Osteoblast (primary cell): ENCODE results near the gene ZFHX3. TPM values are rescaled to one million over a fixed set of nuclear protein-coding genes. Genes with fewer than 3 reads are reported as not detected.

ENCODE experiments used
- DNase-seq: peaks from one replicate; pipeline ENCODE4 v3.0.0; 2011; ENCODE audit warnings: low spot score, mixed read lengths; ENCODE audit not compliant: insufficient read length; ENCODE audit errors: missing footprints
- H2AFZ ChIP-seq: 2 replicates; pipeline ENCODE4 v1.6.0; 2011; ENCODE audit warnings: mild to moderate bottlenecking, low read length
- H3K27ac ChIP-seq: 2 replicates; pipeline ENCODE4 v1.5.1; 2011; ENCODE audit warnings: mild to moderate bottlenecking, low read depth, low read length, moderate library complexity
- H3K27me3 ChIP-seq: 2 replicates; pipeline ENCODE4 v1.6.0; 2012; ENCODE audit warnings: mild to moderate bottlenecking, control low read depth, inconsistent platforms, low read length, moderate library complexity; ENCODE audit not compliant: insufficient read depth
- H3K36me3 ChIP-seq: 2 replicates; pipeline ENCODE4 v1.5.1; 2011; ENCODE audit warnings: mild to moderate bottlenecking, low read length, control low read depth, moderate library complexity; ENCODE audit not compliant: insufficient read depth
- H3K4me1 ChIP-seq: 2 replicates; pipeline ENCODE4 v1.5.1; 2011; ENCODE audit warnings: mild to moderate bottlenecking, low read length, control low read depth, moderate library complexity; ENCODE audit not compliant: insufficient read depth
- H3K4me2 ChIP-seq: 2 replicates; pipeline ENCODE4 v1.6.0; 2011; ENCODE audit warnings: mild to moderate bottlenecking, low read length; ENCODE audit not compliant: insufficient read depth
- H3K4me3 ChIP-seq: fragments of 200-600 bp; sonication (generic); 3 replicates; pipeline ENCODE4 v1.5.1; 2012; ENCODE audit warnings: mild to moderate bottlenecking, low read length, inconsistent platforms; ENCODE audit not compliant: insufficient read depth
- H3K79me2 ChIP-seq: 2 replicates; pipeline ENCODE4 v1.6.0; 2012; ENCODE audit warnings: mild to moderate bottlenecking, low read length, control low read depth, inconsistent platforms; ENCODE audit not compliant: insufficient read depth
- H3K9me3 ChIP-seq: 2 replicates; pipeline ENCODE4 v1.5.1; 2011; ENCODE audit warnings: low read depth, low read length, control low read depth
- H4K20me1 ChIP-seq: 2 replicates; pipeline ENCODE4 v1.6.0; 2012; ENCODE audit warnings: mild to moderate bottlenecking, low read length, control low read depth; ENCODE audit not compliant: insufficient read depth
- total RNA-seq: library from RNA; depleted of rRNA; stranded (reverse); fragments of >200 nt; gene quantifications from 2 replicates; pipeline ENCODE4 v1.2.3, GENCODE V29; 2012
- TF ChIP-seq, protein P1 (sequence below): IDR thresholded peaks from 2 replicates; pipeline ENCODE4 v1.5.1; 2011; ENCODE audit warnings: mild to moderate bottlenecking, low read depth, low read length, moderate library complexity; ENCODE audit errors: extremely low read depth

Gene ZFHX3
- total RNA-seq, 1 donor = 14.5 TPM

DNA sequence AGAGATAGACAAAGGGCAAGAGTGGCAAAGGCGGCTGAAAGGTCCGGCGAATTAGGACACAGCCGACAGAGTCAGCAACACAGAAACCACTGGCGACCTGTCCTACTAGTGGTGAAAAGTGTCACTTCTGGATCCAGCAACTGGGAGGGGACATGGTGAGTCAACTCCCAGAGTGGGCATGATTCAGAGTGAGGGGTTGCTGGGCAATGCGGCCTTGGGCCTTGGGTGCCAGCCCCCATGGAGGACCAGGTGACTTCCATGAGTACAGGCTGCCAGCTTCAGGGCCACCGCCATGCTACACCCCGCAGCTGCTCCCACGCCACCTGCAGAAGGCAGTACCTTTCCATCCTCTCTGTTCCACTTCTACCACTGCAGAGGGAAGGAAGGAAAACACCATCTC is 110.6 kb downstream of the ZFHX3 start:
- Histone ChIP-seq H2AFZ (no peak overlapping the region), H3K27ac (no peak overlapping the region), H3K9me3 (no peaks in the 10 kb centered on the region), H4K20me1 (peaks cover 36% of the 10 kb centered on the region), H3K79me2 (peaks cover 84% of the 10 kb centered on the region), H3K27me3 (no peaks in the 10 kb centered on the region), H3K4me2 (no peak overlapping the region), H3K4me1 (peaks cover 20% of the 10 kb centered on the region), H3K36me3 (peaks cover 5% of the 10 kb centered on the region), H3K4me3 (no peak overlapping the region)
- DNase-seq = no peak
- TF ChIP-seq, protein P1, sequence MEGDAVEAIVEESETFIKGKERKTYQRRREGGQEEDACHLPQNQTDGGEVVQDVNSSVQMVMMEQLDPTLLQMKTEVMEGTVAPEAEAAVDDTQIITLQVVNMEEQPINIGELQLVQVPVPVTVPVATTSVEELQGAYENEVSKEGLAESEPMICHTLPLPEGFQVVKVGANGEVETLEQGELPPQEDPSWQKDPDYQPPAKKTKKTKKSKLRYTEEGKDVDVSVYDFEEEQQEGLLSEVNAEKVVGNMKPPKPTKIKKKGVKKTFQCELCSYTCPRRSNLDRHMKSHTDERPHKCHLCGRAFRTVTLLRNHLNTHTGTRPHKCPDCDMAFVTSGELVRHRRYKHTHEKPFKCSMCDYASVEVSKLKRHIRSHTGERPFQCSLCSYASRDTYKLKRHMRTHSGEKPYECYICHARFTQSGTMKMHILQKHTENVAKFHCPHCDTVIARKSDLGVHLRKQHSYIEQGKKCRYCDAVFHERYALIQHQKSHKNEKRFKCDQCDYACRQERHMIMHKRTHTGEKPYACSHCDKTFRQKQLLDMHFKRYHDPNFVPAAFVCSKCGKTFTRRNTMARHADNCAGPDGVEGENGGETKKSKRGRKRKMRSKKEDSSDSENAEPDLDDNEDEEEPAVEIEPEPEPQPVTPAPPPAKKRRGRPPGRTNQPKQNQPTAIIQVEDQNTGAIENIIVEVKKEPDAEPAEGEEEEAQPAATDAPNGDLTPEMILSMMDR = no peak

DNA sequence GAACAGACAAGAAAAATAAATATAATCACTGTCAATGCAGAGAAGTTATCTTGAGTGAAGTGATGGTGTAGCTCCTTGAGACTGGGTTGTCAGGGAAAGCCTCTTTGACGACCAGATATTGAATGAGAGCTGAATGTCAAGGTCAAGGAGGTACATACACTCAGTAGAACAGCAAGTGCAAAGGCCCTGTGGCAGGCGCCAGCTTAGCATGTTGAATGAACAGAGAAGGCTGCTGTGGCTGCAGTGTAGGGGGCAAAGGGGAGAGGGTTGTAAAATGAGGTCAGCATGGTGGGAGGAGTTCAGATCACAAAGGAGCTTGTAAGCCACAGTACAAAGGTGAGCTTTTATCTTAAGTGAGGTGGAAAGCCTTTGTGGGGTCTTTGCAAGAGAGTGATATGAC is 111.5 kb downstream of the ZFHX3 start:
- H3K4me2 ChIP-seq = no peak overlapping the region
- no peak for DNase-seq
- H2AFZ ChIP-seq = no peak overlapping the region
- no peaks in the 10 kb centered on the region for H3K36me3 ChIP-seq
- H3K79me2 ChIP-seq = peaks cover 82% of the 10 kb centered on the region
- no peak overlapping the region for H3K4me3 ChIP-seq
- H4K20me1 ChIP-seq = peaks cover 36% of the 10 kb centered on the region
- TF ChIP-seq, protein P1 = no peak
- no peaks in the 10 kb centered on the region for H3K9me3 ChIP-seq
- no peaks in the 10 kb centered on the region for H3K27me3 ChIP-seq
- peaks cover 28% of the 10 kb centered on the region for H3K4me1 ChIP-seq
- no peak overlapping the region for H3K27ac ChIP-seq

DNA sequence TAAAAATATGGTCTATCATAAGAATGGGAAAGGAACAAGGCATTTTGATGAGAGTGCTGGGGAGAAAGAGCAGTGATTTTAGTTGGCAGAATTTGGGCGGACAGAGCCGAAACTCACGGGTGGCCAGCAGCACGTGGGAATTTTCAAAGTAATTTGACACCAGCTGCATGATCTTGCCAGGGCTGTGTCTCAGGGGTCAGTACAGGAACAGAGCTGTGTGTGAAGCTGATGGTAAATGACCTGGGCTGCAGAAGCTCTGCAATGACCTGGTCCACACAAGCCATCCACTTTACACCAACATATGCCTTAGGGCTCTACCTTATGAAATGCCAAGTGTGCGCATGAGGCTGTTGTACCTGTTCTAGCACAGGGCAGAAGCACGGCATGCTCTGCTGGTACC is 112.0 kb downstream of the ZFHX3 start:
- H3K4me1 ChIP-seq = peaks cover 34% of the 10 kb centered on the region
- no peaks in the 10 kb centered on the region for H3K27me3 ChIP-seq
- TF ChIP-seq, protein P1 = no peak
- no peak overlapping the region for H2AFZ ChIP-seq
- peaks cover 37% of the 10 kb centered on the region for H4K20me1 ChIP-seq
- no peaks in the 10 kb centered on the region for H3K36me3 ChIP-seq
- no peaks in the 10 kb centered on the region for H3K9me3 ChIP-seq
- H3K4me2 ChIP-seq = no peak overlapping the region
- H3K79me2 ChIP-seq = peaks cover 78% of the 10 kb centered on the region
- no peak overlapping the region for H3K27ac ChIP-seq
- no peak overlapping the region for H3K4me3 ChIP-seq
- DNase-seq = no peak

DNA sequence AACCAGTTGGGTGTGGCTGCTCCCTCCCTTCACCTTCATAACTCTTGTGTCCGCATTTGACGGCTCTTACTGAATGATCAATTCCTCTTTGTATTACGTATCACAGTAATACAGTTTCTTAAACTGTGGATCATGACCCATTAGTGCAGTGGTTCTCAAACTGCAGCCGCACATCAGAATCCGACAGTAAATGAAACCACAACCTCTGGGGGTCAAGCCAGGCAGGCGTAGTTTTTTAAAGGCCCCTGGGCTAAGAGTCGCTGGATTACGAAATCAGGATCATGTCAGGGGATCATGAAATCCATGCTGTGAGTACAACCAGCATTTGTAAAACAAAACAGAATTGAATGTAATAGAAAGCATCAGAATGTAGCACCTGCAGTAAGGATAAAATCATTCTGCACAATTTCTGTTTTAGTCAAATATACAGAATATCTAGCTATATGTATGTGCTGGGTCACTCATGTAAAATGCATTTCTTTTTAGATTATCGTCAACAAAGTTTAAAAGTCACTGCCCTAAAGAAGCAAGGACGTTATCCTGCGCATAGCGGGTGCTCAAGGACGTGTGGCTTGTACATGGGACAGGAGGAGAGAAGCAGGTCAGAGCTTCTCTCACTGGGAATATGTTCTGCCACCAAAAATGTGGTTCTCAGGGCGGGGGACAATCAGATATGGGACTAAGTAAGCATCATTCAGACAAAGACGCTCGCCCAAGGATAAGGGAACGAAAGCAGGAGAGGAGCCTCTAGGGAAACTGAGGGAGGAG is 113.1 kb downstream of the ZFHX3 start:
- no peak overlapping the region for H3K4me2 ChIP-seq
- DNase-seq = peak; percentile 60

More for the DNA sequence above, 113.1 kb downstream of the ZFHX3 start:
- Histone ChIP-seq H3K27ac (no peak overlapping the region), H3K4me1 (peaks cover 39% of the 10 kb centered on the region), H2AFZ (no peak overlapping the region), H3K79me2 (peaks cover 73% of the 10 kb centered on the region), H3K9me3 (no peaks in the 10 kb centered on the region), H3K27me3 (no peaks in the 10 kb centered on the region), H3K36me3 (no peaks in the 10 kb centered on the region), H4K20me1 (peaks cover 41% of the 10 kb centered on the region), H3K4me3 (no peak overlapping the region)
- TF ChIP-seq, protein P1 = no peak
